ENCODE measurements around the gene TNNT3. TPM values are rescaled to one million over a fixed set of nuclear protein-coding genes. Genes with fewer than 3 reads are reported as not detected.

The TNNT3 gene
- 1 to 10 TPM in 2 of 4 donors, not detected in 2; 1.9 to 3.3 TPM for total RNA-seq

DNA sequence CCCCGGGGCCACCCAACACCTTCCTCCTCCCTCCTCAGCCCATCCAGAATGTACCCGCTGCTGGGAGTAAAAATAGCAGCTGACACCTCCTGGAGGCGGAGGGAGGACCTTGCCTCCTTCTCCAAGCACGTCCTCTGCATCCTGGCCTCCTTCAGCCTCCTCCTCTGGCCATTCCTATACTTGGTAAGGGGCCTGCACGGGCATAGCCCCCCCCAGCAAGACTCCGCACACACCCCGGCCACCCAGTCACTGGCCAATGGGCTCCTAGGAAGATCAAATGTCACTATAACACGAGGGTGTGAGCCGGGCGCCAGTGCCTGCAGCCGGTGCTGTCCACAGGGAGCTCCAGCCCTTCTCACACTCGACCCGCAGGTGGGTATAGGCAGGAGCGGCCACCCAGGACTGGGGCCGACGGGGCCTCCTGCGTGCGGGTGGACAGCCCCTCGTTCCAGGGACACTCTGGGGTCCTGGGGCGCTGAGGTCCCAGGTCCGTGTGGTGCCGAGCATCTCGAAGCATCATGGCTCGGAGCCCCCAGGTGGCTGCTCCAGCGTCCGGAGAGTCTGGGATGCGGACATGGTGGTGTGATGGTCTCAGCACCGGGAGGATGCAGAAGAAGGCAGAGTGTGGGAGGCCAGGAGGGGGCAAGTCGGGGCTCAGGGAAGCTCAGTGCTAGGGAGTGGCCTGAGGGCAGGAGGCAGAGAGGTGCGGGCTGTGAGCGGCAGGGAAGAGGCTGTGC is at the start of gene TNNT3:
Gene TNNT3, plus strand, starts transcription at position 313 of the 737 bp plus-strand sequence. CDS start 3,172 bp downstream, outside the sequence.
- 69% methylated on average over 31 of the region's 31 CpGs; no CpG with 5 or more reads in 1 of the 2 donors for WGBS, 2 donors (ENCODE audit: low coverage in 1 of 2)
- in situ Hi-C loops (cut with MboI; ENCODE audit: low pct_ligation_motif_present in 1 of 4, low pct_unique_long_range_greater_than_20kb in 1 of 4, low sequenced_read_pairs in 3 of 4) = no loop called here
- no peak within 1 kb of the TSS for H3K27ac ChIP-seq
- no peaks in the 10 kb centered on the region for H3K4me1 ChIP-seq
- TF ChIP-seq, protein P1, sequence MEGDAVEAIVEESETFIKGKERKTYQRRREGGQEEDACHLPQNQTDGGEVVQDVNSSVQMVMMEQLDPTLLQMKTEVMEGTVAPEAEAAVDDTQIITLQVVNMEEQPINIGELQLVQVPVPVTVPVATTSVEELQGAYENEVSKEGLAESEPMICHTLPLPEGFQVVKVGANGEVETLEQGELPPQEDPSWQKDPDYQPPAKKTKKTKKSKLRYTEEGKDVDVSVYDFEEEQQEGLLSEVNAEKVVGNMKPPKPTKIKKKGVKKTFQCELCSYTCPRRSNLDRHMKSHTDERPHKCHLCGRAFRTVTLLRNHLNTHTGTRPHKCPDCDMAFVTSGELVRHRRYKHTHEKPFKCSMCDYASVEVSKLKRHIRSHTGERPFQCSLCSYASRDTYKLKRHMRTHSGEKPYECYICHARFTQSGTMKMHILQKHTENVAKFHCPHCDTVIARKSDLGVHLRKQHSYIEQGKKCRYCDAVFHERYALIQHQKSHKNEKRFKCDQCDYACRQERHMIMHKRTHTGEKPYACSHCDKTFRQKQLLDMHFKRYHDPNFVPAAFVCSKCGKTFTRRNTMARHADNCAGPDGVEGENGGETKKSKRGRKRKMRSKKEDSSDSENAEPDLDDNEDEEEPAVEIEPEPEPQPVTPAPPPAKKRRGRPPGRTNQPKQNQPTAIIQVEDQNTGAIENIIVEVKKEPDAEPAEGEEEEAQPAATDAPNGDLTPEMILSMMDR (IDR thresholded peaks at IDR 0.05) = no peak
- H3K27me3 ChIP-seq = no peaks in the 10 kb centered on the region
- no peaks in the 10 kb centered on the region for H3K36me3 ChIP-seq
- no peaks in the 10 kb centered on the region for H3K9me3 ChIP-seq
- intact Hi-C loops (cut with DNase I; ENCODE audit: low total_unique reads) = no loop called here
- no peak for DNase-seq
- H3K4me3 ChIP-seq = no peak within 1 kb of the TSS

GRCh38 chr11:1870326-1870696 is 49.2 kb upstream of the TNNT3 start:
- in situ Hi-C loops (cut with MboI; ENCODE audit: low pct_ligation_motif_present in 1 of 4, low pct_unique_long_range_greater_than_20kb in 1 of 4, low sequenced_read_pairs in 3 of 4) (no loop called here), intact Hi-C loops (cut with DNase I; ENCODE audit: low total_unique reads) (no loop called here)
- Histone ChIP-seq H3K27ac (peak overlapping the region; percentile 62 to 71 (median 70)), H3K27me3 (no peaks in the 10 kb centered on the region), H3K4me3 (peak overlapping the region in 3 of 4 donors; percentile 0 to 28 (median 27)), H3K9me3 (no peaks in the 10 kb centered on the region), H3K36me3 (no peaks in the 10 kb centered on the region), H3K4me1 (peaks cover 2 to 36% (median 16%) of the 10 kb centered on the region in 4 donors)
- no peak for DNase-seq
- 62% methylated on average over 12 of the region's 12 CpGs; no CpG with 5 or more reads in 1 of the 2 donors for WGBS, 2 donors (ENCODE audit: low coverage in 1 of 2)
- no peak for TF ChIP-seq EP300 (IDR thresholded peaks at IDR 0.05; ENCODE audit: low read depth)
- TF ChIP-seq POLR2AphosphoS5 (IDR thresholded peaks at IDR 0.05) = no peak
- TF ChIP-seq, protein P1 (IDR thresholded peaks at IDR 0.05) = no peak
- TF ChIP-seq POLR2A (IDR thresholded peaks at IDR 0.05) = no peak

DNA sequence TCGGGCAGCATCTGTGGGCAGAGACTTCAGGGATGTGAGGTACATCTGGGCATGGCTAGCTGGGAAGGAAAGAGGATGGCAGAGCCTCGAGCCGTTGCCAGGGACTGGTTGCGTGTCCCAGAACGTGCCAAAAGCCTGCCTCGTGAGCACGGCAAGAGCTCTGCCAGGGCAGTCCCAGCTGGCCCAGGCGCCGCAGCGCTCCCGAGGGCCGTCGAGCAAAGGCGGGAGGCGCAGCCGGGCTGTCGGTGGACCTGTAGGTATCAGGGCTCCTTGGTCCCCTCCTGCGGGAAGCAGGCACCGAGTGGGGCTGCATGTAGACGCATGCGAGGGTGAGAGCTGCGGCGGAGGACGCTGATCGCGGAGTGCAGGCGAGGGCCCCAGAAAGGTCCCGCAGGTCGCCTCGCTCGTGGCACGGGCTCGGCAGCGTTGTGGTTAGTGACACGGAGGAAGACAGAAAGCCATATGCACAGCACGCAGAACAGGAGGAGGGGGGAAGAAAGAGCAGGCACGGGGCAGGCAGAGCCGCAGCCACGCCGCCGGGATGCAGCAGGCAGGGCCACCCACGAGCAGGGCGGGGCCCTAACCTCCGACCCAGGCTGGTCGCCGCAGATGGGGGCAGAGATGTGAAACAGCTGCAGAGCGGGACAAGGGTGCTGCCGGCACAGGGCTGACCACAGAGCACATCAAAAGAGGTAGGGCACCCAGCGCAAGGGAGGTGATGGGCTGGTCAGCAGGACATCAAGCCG is 48.6 kb upstream of the TNNT3 start:
- Histone ChIP-seq H3K27me3 (no peaks in the 10 kb centered on the region), H3K4me1 (peaks cover 0 to 37% (median 13%) of the 10 kb centered on the region in 4 donors), H3K9me3 (no peaks in the 10 kb centered on the region), H3K36me3 (no peaks in the 10 kb centered on the region), H3K27ac (peak overlapping the region; percentile 62 to 71 (median 70)), H3K4me3 (peak overlapping the region in 3 of 4 donors; percentile 0 to 28 (median 27))
- no peak for TF ChIP-seq POLR2AphosphoS5 (IDR thresholded peaks at IDR 0.05)
- TF ChIP-seq, protein P1 (IDR thresholded peaks at IDR 0.05) = no peak
- no peak for TF ChIP-seq EP300 (IDR thresholded peaks at IDR 0.05; ENCODE audit: low read depth)
- no peak for TF ChIP-seq POLR2A (IDR thresholded peaks at IDR 0.05)
- intact Hi-C loops (cut with DNase I; ENCODE audit: low total_unique reads) (no loop called here), in situ Hi-C loops (cut with MboI; ENCODE audit: low pct_ligation_motif_present in 1 of 4, low pct_unique_long_range_greater_than_20kb in 1 of 4, low sequenced_read_pairs in 3 of 4) (no loop called here)
- DNase-seq = no peak
- 48% methylated on average over 50 of the region's 50 CpGs; no CpG with 5 or more reads in 1 of the 2 donors for WGBS, 2 donors (ENCODE audit: low coverage in 1 of 2)

- in situ Hi-C loops (cut with MboI; ENCODE audit: low pct_ligation_motif_present in 1 of 4, low pct_unique_long_range_greater_than_20kb in 1 of 4, low sequenced_read_pairs in 3 of 4) (no loop called here), intact Hi-C loops (cut with DNase I; ENCODE audit: low total_unique reads) (no loop called here)
- H3K9me3 ChIP-seq = no peaks in the 10 kb centered on the region
- H3K27me3 ChIP-seq = no peaks in the 10 kb centered on the region
- peak overlapping the region in 2 of 4 donors; percentile 27 to 28 for H3K4me3 ChIP-seq
- peaks cover 0 to 43% (median 14%) of the 10 kb centered on the region in 4 donors for H3K4me1 ChIP-seq
- H3K27ac ChIP-seq = peak overlapping the region; percentile 62 to 71 (median 70)
- TF ChIP-seq POLR2AphosphoS5 (IDR thresholded peaks at IDR 0.05) = no peak
- TF ChIP-seq, protein P1 (IDR thresholded peaks at IDR 0.05) = no peak
- no peak for TF ChIP-seq POLR2A (IDR thresholded peaks at IDR 0.05)
- TF ChIP-seq EP300 (IDR thresholded peaks at IDR 0.05; ENCODE audit: low read depth) = no peak
- WGBS, 2 donors (ENCODE audit: low coverage in 1 of 2) = 67% methylated on average over 8 of the region's 15 CpGs; no CpG with 5 or more reads in 1 of the 2 donors
- H3K36me3 ChIP-seq = no peaks in the 10 kb centered on the region
- no peak for DNase-seq
Measured at GRCh38 chr11:1871531-1871930, 48.0 kb upstream of the TNNT3 start.
